GM12874 (cell line): ENCODE results near the gene NEURL1.

Experiments
- CTCF ChIP-seq: IDR thresholded peaks from 2 replicates; pipeline ENCODE4 v1.5.1; 2011; ENCODE audit warnings: low read depth, mild to moderate bottlenecking, control low read depth, low read length, moderate library complexity; ENCODE audit not compliant: insufficient read depth

NEURL1 gene

GRCh38 chr10:103638948-103639347 lies 145.4 kb downstream of the NEURL1 start:
- no peak for TF ChIP-seq CTCF

- no peak for TF ChIP-seq CTCF
Observed at GRCh38 chr10:103640436-103641181, 147.1 kb downstream of the NEURL1 start.

GRCh38 chr10:103641326-103641725 lies 147.8 kb downstream of the NEURL1 start:
- TF ChIP-seq CTCF, result no peak
